MCF 10A (cell line): ENCODE results near the gene CFAP43. TPM values are rescaled to one million over a fixed set of nuclear protein-coding genes. Genes with fewer than 3 reads are reported as not detected.

Experiments
- BruUV-seq: library from RNA; stranded (reverse); fragments of 400-500 nt; replicated peaks from 2 replicates; lab custom pipeline; 2021; lab: Mats Ljungman, UMichigan
- CTCF ChIA-PET: fragments of 300-600 bp; sonication (Branson Sonifier 250); formaldehyde crosslinking; extraction: SDS; loops from one replicate; lab custom pipeline; 2021; ENCODE audit warnings: antibody characterized with exemption, inconsistent platforms; lab: Yijun Ruan, JAX
- POLR2A ChIA-PET: fragments of 300-600, 350-650 bp; sonication (Branson Sonifier 250); formaldehyde crosslinking; extraction: SDS; loops from one replicate; lab custom pipeline; 2020; ENCODE audit warnings: antibody characterized with exemption, inconsistent platforms; lab: Yijun Ruan, JAX
- DNase-seq: peaks from one replicate; pipeline ENCODE4 v3.0.0-alpha.2; 2018; ENCODE audit not compliant: unreplicated experiment
- H3K27ac Mint-ChIP-seq: one replicate; pipeline ENCODE4 v1.8.0; 2022; ENCODE audit warnings: mild to moderate bottlenecking, low read depth, mixed read lengths; ENCODE audit not compliant: unreplicated experiment
- H3K27me3 Mint-ChIP-seq: one replicate; pipeline ENCODE4 v1.8.0; 2022; ENCODE audit warnings: mixed read lengths; ENCODE audit not compliant: insufficient read depth, unreplicated experiment
- H3K36me3 Mint-ChIP-seq: one replicate; pipeline ENCODE4 v1.8.0; 2022; ENCODE audit warnings: mild to moderate bottlenecking, moderate library complexity, mixed read lengths; ENCODE audit not compliant: insufficient read depth, unreplicated experiment
- H3K4me1 Mint-ChIP-seq: one replicate; pipeline ENCODE4 v1.8.0; 2022; ENCODE audit warnings: mixed read lengths; ENCODE audit not compliant: insufficient read depth, unreplicated experiment
- H3K4me3 Mint-ChIP-seq: one replicate; pipeline ENCODE4 v1.8.0; 2022; ENCODE audit warnings: mild to moderate bottlenecking, moderate library complexity, mixed read lengths; ENCODE audit not compliant: unreplicated experiment
- H3K9me3 Mint-ChIP-seq: one replicate; pipeline ENCODE4 v1.8.0; 2022; ENCODE audit warnings: mixed read lengths; ENCODE audit not compliant: unreplicated experiment
- CTCF ChIP-seq: fragments of 200-600 bp; IDR thresholded peaks from one replicate; pipeline ENCODE4 v1.8.0; 2022; ENCODE audit warnings: antibody characterized with exemption, mild to moderate bottlenecking; ENCODE audit not compliant: unreplicated experiment
- intact Hi-C: fragments of 100-400 bp; cut with micrococcal nuclease; formaldehyde crosslinking; loops from 2 replicates; pipeline ENCODE4 v1.14.1; 2022
- total RNA-seq: library from RNA; stranded (reverse); gene quantifications from 2 replicates; pipeline ENCODE4 v1.2.3, GENCODE V29; 2022

The CFAP43 gene
- total RNA-seq, 1 experiment from 2014 or later: 0.42 TPM

- Mint-ChIP-seq H3K4me3 (no peak overlapping the region), H3K36me3 (no peaks in the 10 kb centered on the region), H3K9me3 (no peaks in the 10 kb centered on the region), H3K27me3 (peaks cover 14% of the 10 kb centered on the region), H3K27ac (no peak overlapping the region), H3K4me1 (no peaks in the 10 kb centered on the region)
- intact Hi-C loops: no loop called here
- ChIA-PET POLR2A (interaction anchor here (0.7 kb wide), 1 partner anchor 19 kb away, joined by 3 read pairs; no protein-coding TSS in a partner anchor), CTCF (no interaction called here)
- BruUV-seq: no TSS peak
- no peak for DNase-seq
- TF ChIP-seq CTCF: no peak
Observed at GRCh38 chr10:104220522-104220921, 11.6 kb downstream of the CFAP43 start.

- intact Hi-C loops: no loop called here
- Mint-ChIP-seq H3K27me3 (peaks cover 14% of the 10 kb centered on the region), H3K27ac (no peak overlapping the region), H3K4me3 (no peak overlapping the region), H3K36me3 (no peaks in the 10 kb centered on the region), H3K9me3 (no peaks in the 10 kb centered on the region), H3K4me1 (no peaks in the 10 kb centered on the region)
- no peak for DNase-seq
- no peak for TF ChIP-seq CTCF
- BruUV-seq: no TSS peak
- CTCF ChIA-PET: no interaction called here
- POLR2A ChIA-PET: no interaction called here
Observed at GRCh38 chr10:104218751-104219150, 13.4 kb downstream of the CFAP43 start.

- peaks cover 14% of the 10 kb centered on the region for H3K27me3 Mint-ChIP-seq
- CTCF ChIA-PET: interaction anchor here (0.5 kb wide), 1 partner anchor 171 kb away, joined by 3 read pairs; no protein-coding TSS in a partner anchor
- no TSS peak for BruUV-seq
Observed at GRCh38 chr10:104216631-104217030, 15.5 kb downstream of the CFAP43 start.

More at GRCh38 chr10:104216631-104217030, 15.5 kb downstream of the CFAP43 start:
- Mint-ChIP-seq H3K4me3 (no peak overlapping the region), H3K4me1 (no peaks in the 10 kb centered on the region), H3K9me3 (no peaks in the 10 kb centered on the region), H3K36me3 (no peaks in the 10 kb centered on the region), H3K27ac (no peak overlapping the region)
- no peak for DNase-seq
- intact Hi-C loops: no loop called here
- POLR2A ChIA-PET: no interaction called here
- no peak for TF ChIP-seq CTCF
